Epithelial cell of esophagus (primary cell): ENCODE measurements around the gene FAM120A.

Source experiments
- DNase-seq: peaks from one replicate; pipeline ENCODE4 v3.0.0; 2010; ENCODE audit warnings: low read depth
- H3K4me3 ChIP-seq: 2 replicates; pipeline ENCODE4 v1.5.1; 2011; ENCODE audit warnings: mild to moderate bottlenecking, low read length, control low read depth
- CTCF ChIP-seq: IDR thresholded peaks from 2 replicates; pipeline ENCODE4 v1.5.1; 2011; ENCODE audit warnings: low read depth, mild to moderate bottlenecking, low read length, control low read depth, inconsistent platforms; ENCODE audit not compliant: insufficient read depth; ENCODE audit errors: missing control alignments

FAM120A gene

DNA sequence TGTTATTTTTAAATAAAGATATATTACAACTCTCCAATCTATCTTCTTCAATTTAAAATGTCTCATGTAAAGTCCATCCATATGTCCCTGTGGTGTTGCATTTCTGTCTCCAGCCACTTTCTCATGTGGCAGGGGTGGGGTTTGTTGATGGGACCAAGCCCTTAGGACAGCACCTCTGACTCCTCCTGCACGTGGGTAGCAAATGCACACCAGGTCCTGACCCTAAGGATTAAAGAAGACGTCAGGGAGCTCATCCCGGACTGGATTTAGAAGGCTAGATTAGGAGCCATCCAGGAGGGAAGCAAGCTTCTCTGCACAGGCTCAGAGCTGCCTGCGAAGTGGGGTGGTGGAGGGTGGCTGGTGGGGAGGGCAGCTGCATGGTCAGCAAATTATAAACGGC is 40.8 kb downstream of the FAM120A start:
- DNase-seq: no peak
- H3K4me3 ChIP-seq: no peak overlapping the region
- TF ChIP-seq CTCF: no peak

- no peak for DNase-seq
- no peak overlapping the region for H3K4me3 ChIP-seq
- no peak for TF ChIP-seq CTCF
Observed at GRCh38 chr9:93493949-93494348, 42.5 kb downstream of the FAM120A start.

DNA sequence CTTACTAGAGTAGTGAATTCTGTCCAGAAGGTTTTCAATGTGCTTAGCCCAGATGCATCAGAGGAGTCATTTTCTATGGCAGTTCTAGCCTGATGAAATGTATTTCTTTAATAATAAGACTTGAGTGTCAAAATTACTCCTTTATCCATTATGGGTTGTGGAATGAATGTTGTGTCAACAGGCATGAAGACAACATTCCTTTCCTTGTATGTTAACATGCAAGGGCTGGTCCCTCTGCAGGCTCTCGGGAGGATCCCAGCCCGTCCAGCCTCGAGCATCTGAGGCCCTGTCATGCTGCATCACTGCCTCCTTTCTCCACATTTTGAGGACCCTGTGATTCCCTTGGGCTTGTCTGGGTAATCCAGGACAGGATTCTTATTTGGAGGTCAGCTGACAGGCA is 44.8 kb downstream of the FAM120A start:
- no peak for TF ChIP-seq CTCF
- DNase-seq: peak; percentile 70
- H3K4me3 ChIP-seq: no peak overlapping the region

- H3K4me3 ChIP-seq: no peak overlapping the region
- no peak for DNase-seq
- TF ChIP-seq CTCF: no peak
Observed at GRCh38 chr9:93500571-93501298, 49.2 kb downstream of the FAM120A start.

DNA sequence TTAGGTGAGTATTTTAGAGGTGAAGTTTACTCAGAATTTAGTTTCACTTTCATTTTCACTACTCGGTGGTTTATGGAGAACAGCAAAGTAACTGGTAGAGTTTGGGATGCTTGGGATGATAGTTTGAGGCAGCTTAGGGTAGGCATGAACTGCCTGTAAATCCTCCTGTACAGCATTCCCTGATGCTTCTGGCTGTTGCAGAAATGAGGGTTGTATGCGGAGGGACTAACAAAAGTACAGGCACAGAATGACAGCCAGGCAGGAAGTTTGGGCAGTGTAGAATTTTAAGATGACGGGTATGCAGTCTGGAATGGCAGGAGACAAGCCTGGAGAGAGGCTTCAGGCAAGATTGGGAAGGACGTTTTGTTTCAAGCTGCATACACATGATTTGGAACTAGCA is 49.9 kb downstream of the FAM120A start:
- TF ChIP-seq CTCF: no peak
- DNase-seq: no peak
- no peak overlapping the region for H3K4me3 ChIP-seq

- no peak overlapping the region for H3K4me3 ChIP-seq
- TF ChIP-seq CTCF: no peak
- no peak for DNase-seq
Observed at GRCh38 chr9:93503381-93503780, 51.9 kb downstream of the FAM120A start.

DNA sequence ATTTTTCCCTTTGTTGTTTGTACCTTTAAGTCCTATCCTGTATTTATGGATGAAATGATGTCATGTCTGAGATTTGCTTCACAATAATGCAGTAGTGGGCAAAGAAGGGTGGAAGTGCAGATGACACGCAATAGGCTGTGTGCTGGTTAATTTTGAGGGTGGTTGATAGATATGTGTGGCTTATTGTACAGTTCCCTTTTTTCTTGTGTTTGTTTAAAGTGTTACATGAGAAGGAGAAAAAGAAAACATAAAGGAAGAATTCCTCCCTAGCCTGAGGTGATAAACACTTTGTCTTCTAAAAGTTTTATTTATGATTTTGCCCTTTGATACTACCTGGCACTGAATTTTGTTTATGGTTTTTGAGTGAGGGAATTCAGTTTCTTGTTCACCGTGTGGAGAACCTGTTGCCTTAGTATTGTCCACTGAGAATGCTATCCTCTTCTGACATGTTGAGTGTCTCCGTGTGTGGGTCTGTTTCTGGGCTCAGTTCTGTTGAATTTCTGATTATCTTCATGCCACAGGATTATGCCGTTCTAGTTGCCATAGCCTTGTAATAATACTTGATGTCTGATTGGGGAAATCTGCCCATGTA is 54.2 kb downstream of the FAM120A start:
- no peak overlapping the region for H3K4me3 ChIP-seq
- DNase-seq: no peak
- no peak for TF ChIP-seq CTCF
